ENCODE data around the gene FAM114A1.
"Not testable (repeated sequence)": the region's sequence is repeated elsewhere in the genome, so short reads cannot be mapped to it uniquely, and the experiment has no call there.

FAM114A1 gene

DNA sequence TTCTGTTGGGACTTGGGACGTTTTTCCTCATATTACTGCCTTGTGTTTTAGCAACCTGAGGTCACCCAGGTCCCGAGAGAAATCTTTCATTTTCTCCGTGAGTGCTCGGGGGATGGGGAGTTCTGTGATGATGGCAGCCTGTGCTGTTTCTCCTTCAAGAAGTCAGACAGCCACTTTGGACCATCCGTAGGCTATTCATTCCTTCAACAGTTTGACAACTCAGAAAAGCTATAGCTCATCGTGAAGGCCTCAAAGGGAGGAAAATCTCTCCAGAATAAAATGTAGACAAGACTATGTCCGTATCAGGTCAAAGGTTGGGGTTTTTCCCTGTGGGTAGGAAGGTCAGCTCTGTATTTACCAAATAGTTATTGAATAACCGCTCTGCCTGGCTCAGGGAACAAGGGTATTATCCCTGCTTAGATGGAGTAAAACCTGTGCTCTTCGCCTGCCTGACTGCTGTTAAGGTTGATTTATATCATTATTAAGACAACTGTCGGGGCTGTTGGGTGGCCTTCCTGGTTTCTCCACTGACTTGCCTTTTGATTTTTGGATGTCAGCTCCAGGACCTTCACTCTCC lies 36.6 kb downstream of the FAM114A1 start:
- DNase-seq: no peak

DNA sequence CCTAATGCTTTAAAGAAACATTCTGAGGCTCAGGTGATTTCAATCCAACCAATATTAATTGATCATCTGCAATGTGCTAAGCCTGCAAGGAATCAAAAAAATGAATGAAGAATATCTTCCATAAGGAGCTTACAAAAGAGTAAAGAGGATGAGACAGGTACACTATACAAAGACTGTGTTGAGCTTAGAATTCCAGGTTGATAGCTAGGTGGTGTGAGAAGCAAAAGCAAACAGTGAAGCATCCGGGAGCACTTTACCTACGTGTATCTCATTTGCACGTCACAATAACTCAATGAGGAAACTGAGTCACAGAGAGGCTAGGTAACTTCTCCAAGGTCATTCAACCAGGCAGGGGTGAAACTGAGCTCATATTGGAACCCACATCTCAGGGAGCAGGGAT lies 37.1 kb downstream of the FAM114A1 start:
- DNase-seq: no peak

DNA sequence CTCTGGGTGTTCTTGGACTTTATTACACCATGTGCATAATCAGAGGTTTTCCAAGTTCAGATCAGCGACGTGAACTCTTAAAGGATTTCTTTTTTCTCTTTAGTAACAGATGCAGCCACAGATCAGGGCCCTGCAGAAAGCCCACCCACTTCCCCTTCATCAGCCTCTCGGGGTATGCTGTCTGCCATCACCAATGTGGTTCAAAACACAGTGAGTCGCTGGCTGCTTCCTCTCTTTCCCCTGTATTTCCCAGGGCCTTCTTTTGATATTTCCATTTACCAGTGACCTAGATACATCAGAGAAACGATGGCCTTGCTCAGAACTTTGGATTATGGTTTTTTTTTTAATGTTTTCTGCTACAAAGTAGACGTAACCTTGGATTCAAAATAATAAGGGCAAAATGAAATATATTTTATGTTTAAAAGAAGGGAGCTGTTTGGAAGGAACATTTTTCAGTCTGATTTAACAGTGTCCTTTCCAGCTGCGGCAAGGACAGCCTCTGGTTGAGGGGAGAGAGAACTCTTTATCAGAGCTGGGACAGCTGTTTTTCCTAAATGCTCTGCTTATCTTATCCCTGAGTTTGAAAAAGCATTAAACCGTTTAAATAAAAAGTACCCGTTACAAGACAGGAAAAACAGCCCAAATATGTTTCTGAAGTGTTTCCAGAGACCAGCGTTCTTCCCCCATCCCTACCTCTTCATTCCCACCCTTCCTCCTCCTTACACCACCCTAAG lies 38.2 kb downstream of the FAM114A1 start:
- no peak for DNase-seq

DNA sequence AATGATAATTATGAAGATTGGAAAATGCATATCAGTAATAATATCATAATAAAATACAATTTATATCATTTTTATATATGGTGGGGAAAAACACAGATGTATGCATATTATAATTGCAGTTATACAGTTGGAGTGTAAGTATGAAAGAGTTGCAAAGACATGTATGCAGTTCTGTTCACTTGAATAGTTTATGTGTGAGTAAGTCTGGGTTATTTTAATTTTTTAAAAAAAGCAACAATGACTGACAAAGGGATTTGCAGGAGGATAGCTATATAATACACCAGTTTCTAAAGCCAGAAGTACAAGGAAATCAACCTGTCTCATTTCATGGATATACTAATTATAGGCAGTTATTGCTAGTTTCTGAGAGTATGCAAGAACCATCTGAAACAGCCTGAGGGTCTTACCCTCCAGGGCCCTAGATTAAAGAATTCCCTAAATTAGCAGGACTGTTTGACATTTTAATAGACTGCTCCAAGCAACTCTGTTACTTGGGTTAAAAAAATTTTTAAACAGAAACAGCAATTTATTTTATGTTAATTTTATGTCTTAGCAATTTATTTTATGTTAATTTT lies 40.2 kb downstream of the FAM114A1 start:
- DNase-seq: no peak

DNA sequence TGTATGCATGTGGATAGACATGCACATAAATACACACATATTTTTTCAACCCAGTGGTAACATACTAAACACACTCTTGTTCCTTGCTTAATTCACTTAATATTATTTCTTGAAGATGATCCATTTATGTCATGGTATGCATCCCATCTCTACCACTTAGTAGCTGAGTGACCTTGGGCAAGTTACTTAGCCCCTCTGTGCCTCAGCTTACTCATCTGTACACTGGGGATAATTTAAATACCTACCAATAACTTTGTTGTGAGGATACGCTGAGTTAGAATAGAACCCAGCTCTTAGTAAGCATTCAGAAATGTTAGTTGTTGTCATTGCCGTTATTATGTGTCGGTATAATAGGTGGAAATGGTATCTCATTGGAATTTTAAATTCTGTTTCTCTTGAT lies 41.4 kb downstream of the FAM114A1 start:
- DNase-seq: no peak

DNA sequence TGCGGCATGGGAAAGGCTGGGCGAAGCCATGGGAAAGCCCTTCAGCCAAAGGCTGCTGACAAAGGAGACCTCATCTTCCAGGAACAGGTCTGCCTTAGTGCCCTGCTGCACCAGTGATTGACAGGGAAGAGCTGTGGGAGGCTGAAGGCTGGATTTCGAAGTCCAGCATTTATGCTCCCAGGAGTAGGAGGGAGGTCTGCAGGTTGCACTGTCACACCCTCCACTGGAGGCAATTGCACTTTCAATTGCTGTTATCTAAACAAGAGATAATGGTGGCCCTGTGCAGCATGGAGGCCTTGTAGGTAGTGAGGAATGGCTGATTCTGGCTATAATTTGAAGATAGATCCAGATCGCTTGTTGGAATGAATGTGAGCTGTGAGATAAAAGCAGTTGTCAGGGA lies 43.7 kb downstream of the FAM114A1 start:
- no peak for DNase-seq

GRCh38 chr4:38914854-38915253 lies 47.2 kb downstream of the FAM114A1 start:
- peak in 1 of 5 experiments; percentile 49 for DNase-seq

GRCh38 chr4:38916267-38916666 lies 48.7 kb downstream of the FAM114A1 start:
- not testable (repeated sequence) for DNase-seq

- DNase-seq: no peak
Measured at GRCh38 chr4:38917481-38918025, 49.9 kb downstream of the FAM114A1 start.

DNA sequence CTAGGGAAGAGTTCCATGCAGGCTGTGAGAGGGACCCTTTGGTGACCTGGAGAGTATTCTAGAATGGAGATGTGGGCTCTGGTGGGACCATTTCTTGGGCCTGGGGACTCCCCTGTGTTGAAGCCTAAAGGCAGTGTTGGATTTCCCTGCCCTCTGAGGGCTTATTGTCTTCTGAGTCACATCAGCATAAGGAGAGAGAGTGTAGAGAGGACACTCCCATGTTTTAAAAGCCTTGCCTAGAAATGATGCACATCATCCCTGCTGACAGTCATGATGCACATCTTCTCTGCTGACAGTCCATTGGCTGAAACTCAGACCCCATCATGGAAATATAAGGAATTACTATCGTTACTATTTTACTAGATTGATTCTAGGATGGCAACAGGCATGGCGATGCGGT lies 51.9 kb downstream of the FAM114A1 start:
- DNase-seq: no peak

DNA sequence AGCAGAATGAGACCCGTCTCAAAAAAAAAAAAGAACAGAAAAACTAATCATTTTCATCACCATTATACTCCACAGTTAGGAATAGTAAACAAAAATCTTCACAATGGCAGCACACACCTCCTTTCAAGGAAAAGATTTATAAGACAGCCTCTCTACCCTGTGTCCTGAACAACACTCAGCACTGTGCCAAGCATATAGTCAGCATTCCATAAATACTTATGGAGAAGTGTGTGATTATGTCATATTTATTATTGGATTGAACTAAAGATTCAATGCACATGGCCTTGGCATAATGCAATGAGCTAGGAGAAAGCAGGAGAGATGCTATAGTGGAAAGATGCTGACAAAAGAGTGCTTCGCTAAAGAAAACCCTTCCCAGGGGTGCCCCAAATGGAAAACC lies 52.6 kb downstream of the FAM114A1 start:
- DNase-seq: no peak

GRCh38 chr4:38920677-38921076 lies 53.1 kb downstream of the FAM114A1 start:
- no peak for DNase-seq

- no peak for DNase-seq
Measured at GRCh38 chr4:38921151-38921550, 53.5 kb downstream of the FAM114A1 start.

DNA sequence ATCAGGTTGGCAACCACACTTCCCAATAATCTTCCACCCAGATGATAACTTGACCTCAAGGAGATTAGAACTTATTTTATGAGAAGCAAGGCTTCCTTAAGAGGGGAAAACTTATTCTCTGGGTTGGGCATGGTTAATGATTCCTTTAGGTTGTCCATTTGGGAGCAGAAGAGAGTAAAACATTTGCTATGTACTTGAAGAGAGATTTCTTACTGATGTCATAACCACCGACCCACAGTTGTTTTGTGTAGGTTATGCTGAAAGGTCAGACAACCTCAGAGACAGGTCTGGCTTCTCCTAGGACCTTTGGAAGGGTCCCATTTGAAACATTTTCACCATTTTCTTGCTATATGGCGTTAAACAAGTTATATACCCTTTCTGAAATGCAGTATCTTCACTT lies 56.1 kb downstream of the FAM114A1 start:
- no peak for DNase-seq

GRCh38 chr4:38924353-38924752 lies 56.7 kb downstream of the FAM114A1 start:
- DNase-seq: no peak

- DNase-seq: no peak
Measured at GRCh38 chr4:38925492-38926413, 58.1 kb downstream of the FAM114A1 start.

DNA sequence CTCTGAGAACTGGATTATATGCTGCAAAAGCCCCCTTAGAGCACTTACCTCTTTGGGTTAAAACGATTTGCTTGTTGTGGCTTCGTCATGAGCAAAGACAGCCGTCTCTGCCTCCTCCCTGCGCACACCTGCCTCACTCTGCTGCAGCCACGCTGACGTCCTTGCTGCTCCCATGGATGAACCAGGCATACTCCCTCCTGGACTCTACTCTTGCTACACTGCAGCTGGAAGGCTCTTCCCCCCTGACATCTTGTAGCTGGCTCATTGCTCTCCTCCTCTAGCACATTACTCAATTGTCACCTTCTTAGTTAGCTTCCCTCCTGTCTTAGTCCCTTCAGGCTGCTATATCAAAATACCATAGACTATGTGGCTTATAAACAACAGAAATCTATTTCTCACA lies 59.3 kb downstream of the FAM114A1 start:
- no peak for DNase-seq

DNA sequence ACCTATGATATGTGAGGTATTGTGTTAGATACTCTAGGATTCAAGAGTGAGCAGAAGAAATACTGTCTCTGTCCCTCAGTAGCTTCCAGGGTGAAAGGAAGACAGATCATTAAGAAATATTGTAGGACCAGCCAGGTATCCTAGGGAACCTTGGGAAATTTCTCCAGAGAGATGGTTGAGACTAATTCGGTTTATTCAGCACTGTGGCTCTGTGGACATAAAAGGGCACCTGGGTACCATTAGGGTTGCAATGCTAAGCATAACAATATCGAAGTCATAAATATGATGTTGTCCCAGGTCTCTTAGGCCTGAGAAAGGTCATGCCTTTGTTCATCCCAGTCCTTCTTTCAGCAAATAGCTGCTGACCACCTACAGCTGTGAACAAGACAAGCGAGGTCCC lies 61.0 kb downstream of the FAM114A1 start:
- no peak for DNase-seq

DNA sequence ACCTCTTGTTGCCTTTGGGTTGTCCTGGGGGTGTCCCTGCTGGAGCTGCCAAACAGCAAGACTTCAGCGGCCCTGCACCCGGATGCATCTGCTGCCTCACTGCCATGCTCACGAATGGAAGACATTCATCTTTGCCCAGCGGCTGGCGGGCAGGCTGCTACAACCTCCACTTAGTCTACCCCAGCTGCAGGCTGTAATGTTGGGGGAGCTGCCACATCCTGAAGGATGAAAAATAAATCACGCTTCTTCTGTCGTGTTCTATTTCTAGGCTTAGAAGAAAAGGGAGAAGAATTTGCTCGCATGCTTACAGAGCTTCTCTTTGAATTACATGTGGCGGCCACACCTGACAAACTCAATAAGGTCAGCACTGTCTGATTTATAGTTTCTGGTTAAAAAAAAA lies 61.4 kb downstream of the FAM114A1 start:
- no peak for DNase-seq

DNA sequence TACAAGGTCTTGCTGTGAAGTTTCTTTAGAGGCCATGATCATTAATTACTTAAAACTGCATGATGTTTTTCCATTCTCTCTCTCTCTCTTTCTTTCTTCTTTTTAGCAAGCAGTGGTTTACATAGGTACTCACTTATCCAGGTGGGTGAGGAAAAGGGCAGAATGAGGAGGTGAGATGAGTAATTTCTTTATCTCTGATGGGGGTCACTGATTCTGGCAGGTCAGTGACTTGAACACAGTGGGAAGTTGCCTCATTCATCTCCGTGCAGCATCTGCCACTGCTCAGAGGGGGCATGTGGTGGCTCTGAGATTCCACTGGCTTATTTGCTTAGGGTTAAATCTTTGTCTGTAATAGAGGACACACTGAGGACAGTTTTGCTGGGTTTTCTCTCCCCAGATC lies 62.6 kb downstream of the FAM114A1 start:
- DNase-seq: no peak

DNA sequence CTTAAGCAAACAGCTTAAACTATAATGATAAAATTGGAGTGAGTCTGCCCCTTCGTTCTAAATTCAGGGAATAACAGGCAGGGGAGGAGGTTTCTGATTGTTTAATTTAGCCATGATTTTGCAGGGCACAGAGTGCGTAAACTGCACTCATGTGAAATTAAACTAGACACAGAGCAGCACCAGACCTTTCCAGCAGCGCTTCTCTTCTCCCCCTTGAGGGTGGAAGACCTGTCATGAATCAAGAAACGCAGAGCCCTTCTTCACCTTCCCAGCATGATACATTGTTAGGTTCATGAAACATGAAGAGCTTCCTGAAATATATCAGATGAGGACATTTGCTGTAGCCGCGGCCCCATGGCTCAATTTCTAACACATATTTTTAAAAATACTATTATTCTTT lies 63.1 kb downstream of the FAM114A1 start:
- DNase-seq: no peak

- DNase-seq: no peak
Measured at GRCh38 chr4:38931125-38931524, 63.5 kb downstream of the FAM114A1 start.
